GM19438 (cell line): ENCODE data around the gene TPSD1.
"Not testable (repeated sequence)": the region's sequence is repeated elsewhere in the genome, so short reads cannot be mapped to it uniquely, and the experiment has no call there.

ENCODE experiments used
- ATAC-seq: cut with Tn5 transposase; IDR thresholded peaks from one replicate; pipeline ENCODE4 v1.9.1; 2021; ENCODE audit warnings: low read depth; ENCODE audit not compliant: unreplicated experiment

Gene TPSD1

DNA sequence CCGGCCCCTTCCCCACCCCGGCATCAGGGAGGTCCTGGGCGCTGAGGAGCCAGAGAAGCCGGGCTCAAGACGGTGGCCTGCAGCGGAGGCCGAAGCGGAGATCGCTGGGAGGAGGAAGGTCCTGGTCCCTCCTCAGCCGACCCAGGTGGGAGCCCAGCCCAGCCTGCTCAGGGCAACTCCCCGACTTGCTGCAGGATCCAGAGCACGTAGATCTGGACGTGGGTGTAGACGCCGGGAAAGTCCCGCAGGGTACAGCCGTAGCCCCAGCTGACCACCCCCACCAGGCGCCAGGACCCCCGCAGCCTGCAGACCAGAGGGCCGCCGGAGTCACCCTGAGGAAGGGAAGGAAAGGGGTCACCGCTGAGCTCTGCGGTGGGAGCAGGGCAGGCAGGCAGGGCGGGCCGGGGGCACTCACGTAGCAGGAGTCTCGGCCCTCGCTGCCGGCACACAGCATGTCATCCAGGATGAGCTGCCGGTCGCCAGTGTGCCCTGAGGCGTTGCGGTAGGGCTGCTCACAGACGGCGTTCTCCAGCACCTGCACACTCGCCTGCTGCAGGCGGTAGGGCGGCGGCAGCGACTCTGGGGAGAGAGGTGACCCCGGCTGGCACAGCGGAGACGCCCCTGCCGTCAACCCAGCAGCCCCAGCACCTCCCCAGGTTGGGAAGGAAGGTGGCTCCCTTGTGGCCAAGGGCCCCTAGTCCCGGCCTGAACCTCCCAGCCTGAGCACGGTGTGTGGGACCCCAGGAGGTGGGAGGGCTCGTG lies 5.4 kb downstream of the TPSD1 start:
- no peak for ATAC-seq

DNA sequence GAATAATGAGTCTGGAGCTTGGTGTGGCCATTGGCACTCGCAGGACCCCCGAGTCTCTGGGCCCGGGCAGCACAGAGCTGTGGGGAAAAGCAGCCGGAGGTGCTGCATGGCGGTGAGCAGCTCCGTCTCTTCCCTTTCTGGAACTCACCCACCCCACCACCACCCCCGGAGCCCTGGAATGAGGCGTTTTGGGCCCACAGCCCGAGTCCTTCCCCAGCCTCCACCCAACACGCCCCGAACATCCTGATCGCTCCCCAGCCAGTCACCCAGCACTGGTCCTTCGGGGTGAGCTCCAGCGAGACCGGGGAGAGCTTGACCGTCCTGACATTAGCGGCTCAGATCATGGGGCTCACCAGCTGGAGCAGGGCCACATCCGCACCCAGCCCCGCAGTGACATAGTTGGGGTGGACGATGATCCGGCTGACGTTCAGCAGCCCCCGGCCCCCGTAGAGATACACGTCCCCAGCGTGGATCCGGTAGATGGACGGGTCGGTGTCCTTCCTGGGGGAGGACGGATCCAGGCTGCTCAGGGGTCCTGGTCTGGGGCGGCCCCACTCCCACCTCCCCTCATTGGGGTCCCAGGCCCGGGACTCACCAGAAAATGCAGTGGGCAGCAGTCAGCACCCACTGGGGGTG lies 6.5 kb downstream of the TPSD1 start:
- no peak for ATAC-seq

DNA sequence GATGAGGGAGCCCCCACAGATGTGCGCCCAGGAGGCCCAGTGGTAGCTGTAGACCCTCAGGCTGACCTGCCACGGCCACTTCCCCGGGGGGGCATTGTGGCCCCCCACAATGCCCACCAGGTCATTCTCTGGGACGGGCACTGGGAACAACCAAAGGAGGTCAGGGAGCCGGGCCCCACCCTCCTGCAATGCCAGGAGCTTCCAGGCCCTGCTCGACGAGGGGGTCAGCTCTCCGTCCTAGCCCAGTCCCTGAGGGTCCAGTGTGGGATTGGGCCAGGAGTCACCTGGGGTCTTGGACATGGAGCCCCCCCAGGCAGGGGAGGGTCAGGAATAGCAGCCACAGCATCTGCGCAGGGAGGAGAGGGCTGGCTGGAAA lies 7.0 kb downstream of the TPSD1 start:
- ATAC-seq, result no peak

DNA sequence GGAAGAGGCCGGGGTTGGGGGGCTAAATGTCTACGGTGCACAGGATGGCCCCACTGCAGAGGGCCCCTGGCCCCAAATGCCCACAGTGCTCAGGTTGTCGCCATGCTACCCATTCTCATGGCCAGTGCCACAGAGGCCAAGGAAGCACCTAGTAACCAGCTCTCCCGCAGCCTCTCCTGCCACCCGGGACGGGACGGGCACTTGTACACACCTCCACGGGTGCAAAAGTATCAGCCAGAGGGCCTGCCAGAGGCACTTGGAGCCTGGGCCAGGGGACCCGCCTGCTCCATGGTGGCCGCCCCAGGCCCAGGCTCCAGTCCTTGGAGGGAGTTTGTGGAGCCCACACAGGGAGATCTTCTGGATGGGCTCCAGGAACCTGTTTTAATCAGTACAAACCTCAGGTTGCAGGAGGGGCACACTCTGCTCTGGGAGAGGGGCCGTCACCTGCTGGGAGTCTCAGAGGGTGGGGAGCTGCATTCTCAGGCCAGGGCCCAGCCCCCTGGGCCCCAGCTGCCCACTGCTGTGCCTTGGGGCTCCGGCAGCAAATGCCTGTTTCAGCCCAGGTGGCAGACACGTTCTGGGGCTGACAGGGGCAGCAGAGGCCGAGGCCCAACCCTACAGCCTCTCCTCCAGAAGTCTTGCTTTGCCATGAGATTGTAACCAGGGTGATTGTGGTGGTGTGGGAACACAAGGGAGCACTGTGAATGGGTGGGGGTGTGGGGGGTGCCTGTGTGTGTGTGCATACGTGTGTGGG lies 7.9 kb downstream of the TPSD1 start:
- no peak for ATAC-seq

DNA sequence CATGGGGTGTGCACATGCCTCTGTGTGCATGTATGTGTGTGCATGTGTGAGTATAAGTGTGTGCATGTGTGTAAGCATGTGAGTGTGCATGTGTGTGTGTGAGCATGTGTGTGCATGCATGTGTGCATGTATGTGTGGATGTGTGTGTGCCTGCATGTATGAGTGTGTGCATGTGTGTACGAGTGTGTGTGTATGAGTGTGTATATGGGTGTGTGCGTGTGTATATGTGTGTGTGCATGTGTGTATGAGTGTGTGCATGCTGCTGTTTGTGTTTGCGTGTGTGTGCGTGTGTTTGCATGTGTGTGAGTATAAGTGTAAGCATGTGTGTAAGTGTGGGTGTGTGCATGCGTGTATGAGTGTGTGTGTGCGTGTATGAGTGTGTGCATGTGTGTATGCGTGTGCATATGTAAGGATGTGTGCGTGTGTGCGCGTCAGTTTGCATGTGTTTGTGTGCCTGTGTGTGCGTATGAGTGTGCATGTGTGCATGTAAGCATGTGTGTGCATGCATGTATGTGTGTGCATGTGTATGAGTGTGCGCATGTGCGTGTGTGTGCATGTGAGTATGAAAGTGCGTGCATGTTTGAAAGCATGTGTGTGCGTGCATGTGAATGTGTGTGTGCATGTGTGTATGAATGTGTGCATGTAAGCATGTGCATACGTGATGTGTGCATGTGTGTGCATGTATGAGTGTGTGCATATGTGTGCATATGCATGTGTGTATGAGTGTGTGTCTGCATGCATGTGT lies 8.6 kb downstream of the TPSD1 start:
- no peak for ATAC-seq

DNA sequence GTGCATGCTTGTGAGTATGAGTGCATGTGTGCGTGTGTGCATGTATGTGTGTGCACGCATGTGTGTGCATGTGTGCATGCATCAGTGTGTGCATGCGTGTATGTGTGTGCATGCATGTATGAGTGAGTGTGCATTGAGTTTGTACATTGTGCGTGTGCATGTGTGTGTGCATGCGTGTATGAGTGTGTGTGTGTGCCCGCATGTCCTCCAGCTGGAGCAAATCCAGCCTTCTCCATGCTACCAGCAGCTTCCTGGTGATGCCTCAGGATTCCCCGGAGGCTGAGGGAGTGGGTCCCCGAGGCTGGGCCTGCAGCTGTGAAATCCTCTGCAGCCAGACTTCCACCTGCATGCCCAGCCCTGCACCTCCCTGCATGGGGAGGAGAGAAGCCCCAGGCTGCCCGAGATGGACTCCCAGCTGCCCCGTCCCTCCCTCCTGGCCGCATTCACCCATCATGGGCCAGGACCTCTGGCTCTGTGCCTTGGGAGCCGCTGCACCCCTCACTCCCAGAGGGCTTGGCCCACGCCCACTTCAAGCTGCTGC lies 9.3 kb downstream of the TPSD1 start:
- no peak for ATAC-seq

DNA sequence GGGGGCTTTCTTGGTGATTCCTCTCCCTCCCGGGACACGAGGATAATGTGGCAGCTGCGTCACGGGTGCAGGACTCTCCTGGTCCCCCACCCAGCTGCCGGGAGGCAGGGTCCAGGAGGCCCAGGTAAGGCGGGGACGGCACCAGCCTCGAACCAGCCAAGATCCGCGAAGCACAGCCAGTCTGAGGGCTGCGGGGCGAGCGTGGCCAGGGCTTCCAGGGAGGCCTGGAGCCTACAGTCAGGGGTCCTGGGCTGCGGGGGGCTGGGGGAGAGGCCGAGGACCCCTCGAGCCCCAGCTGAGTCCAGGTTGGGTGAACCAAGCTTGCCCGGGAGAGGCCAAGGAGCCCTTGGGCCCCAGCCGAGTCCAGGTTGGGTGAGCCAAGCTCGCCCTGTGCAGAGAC lies 10.0 kb downstream of the TPSD1 start:
- ATAC-seq, result no peak

DNA sequence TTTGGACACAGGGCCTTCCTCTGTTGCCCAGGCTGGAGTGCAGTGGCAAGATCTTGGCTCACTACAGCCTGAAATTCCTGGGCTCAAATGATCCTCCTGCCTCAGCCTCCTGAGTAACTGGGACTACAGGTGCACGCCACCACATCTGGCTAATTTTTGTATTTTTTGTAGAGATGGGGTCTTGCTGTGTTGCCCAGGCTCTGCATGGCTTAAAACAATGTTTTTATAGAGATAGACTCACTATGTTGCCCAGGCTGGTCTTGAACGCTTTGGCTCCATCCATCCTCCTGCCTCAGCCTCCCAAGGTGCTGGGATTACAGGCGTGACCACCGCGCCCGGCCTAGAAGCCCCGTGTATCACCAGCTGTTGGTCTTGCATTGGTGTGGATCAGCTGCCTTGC lies 13.5 kb downstream of the TPSD1 start:
- not testable (repeated sequence) for ATAC-seq

DNA sequence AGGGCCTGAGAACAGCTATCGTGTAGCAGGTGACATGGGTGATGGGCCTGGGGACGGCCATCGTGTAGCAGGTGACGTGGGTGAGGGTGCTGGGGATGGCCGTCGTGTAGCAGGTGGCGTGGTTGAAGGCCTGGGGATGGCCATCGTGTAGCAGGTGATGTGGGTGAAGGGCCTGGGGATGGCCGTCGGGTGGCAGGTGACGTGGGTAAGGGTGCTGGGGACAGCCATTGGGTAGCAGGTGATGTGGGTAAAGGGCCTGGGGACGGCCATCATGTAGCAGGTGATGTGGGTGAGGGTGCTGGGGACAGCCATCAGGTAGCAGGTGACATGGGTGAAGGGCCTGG lies 15.5 kb downstream of the TPSD1 start:
- no peak for ATAC-seq

DNA sequence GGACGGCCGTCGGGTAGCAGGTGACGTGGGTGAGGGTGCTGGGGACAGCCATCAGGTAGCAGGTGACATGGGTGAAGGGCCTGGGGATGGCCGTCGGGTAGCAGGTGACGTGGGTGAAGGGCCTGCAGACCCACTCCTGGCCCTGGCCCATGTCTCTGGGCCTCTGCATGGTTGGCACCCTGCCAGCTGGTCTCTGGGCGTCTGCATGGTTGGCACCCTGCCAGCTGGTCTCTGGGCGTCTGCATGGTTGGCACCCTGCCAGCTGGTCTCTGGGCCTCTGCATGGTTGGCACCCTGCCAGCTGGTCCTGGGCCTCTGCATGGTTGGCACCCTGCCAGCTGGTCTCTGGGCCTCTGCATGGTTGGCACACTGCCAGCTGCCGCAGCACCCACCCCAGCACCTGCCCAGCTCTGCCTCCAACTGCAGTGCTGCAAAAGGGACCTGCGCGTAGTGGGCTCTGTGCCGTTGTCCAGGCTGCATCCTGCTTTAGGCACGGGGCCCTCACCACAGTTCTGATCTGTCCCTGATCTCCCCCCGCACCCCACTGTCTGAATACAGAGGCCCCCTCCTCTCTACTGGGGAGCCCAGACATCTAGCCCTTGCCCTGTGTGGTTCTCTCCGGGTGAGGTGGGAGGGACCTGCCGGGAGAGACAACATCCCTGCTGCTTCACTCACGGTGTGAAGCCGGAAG lies 16.0 kb downstream of the TPSD1 start:
- ATAC-seq, result not testable (repeated sequence)

DNA sequence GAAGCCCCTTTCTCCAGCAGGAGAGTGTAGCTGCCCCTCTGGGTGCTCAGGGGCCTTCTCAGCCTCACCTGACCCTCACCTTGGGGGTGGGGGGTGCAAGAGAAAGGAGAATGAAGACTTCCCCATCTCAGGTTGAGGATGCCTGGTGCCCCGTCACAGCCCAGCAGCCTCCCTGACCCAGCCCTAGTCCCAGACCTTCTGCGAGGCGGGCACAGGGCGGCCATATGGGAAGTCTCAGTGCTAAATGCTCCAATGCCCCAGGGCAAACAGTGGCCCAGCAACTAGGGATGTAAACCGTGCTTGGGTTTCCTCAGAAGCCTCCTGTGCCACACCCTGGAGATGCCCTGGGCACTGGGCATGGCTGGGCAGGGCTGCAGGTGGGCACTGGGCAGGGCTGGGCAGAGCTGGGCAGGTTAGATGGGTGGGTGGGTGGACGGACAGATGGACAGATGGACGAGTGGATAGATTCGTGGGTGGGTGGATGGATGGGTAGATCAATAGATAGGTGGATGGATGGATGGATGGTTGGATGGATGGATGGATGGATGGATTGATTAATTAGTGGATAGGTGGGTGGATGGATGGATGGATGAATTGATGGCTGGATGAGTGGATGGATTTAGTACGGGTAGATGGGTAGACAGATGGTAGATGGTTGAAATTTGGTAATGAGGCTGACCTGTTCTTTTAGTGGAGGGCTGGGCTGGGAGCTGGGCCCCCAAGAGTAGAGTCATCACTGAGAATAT lies 16.8 kb downstream of the TPSD1 start:
- no peak for ATAC-seq

DNA sequence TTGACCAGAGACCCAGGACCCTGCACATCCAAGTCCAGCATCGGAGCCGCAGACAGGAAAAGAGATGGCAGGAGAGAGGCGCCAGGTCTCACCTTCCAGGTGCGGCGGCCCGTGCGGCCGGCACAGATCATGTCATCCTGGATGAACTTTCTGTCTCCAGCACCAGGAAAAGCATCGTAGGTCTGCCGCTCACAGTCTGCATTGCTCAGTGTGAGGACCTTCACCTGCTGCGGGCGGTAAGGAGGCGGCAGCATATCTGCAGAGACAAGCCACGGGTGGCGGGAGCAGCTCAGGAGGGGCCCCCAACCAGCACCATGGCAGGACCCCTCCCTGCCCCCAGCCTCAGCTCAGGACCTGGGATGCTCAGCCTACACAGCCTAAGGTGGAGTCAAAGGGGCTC lies 17.9 kb downstream of the TPSD1 start:
- ATAC-seq, result no peak

DNA sequence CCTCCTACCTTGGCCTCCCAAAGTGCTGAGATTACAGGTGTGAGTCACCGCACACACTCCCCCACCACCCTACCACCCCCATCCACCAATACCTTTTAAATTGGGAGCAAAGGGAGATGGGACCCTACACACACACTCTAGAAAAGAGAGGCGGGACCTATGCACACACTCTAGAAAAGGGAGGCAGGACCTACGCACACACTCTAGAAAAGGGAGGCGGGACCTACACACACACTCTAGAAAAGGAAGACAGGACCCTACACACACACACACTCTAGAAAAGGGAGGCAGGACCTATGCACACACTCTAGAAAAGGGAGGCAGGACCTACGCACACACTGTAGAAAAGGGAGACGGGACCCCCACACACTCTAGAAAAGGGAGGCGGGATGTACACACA lies 18.9 kb downstream of the TPSD1 start:
- ATAC-seq, result no peak

DNA sequence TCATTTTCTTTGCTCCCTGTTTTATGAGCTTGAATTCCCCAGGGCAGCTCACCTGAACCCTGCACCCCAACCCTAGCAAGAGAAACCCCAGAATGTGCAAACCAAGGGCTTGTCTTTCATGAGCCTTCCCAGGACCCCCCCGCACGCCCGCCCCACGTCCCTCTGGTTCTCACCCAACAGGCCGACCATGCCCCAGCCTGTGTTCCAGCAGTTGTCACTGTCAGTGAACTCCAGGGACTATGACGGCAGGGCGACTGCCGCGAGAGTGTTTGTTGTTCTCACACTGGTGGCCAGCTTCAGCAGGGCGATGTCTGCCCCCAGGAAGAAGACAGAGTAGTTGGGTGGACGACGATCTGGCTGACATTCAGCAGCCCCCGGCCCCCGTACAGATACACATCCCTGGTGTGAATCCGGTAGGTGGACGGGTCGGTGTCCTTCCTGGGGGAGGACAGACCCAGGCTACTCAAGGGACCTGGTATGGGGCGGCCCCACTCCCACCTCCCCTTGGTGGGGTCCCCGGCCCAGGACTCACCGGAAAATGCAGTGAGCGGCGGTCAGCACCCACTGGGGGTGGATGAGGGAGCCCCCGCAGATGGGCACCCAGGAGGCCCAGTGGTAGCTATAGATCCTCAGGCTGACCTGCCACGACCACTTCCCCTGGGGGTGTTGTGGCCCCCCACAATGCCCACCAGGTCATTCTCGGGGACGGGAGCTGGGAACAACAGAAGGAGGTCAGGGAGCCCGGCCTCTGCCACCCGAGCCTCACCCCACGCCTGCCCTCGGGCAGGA lies 20.1 kb downstream of the TPSD1 start:
- no peak for ATAC-seq

DNA sequence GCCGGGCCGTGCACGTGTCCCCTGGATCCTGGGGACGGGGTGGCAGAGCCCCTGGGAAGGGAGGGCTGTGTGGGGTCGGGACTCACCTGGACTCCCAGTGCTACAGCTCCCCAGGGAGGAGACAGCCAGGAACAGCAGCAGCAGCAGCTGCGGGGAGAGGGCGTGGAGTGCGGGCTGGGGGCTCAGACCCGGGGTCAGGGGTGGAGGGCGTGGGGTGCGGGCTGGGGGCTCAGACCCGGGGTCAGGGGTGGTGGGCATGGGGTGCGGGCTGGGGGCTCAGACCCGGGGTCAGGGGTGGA lies 20.7 kb downstream of the TPSD1 start:
- no peak for ATAC-seq

DNA sequence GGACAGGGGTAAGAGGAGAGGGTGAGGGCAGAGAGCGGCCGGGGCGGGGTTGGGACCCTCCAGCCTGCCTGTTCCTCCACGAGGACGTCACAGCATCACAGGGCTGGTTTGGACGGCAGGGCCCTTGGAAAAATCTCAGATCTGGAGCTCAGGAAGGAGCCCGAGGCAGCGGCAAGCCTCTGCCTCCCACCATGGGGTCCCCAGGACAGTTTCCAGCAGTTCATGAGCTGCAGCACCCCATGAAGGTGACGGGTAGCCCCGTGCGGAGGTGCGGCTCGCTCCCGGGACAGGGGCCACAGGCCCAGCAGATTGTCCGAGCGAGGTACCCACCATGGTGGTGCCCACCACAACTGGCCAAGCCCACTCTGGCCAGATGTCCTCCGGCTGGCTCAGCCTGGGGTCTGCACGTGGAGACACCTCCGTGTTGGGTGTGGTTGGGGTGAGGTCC lies 21.3 kb downstream of the TPSD1 start:
- ATAC-seq, result no peak

DNA sequence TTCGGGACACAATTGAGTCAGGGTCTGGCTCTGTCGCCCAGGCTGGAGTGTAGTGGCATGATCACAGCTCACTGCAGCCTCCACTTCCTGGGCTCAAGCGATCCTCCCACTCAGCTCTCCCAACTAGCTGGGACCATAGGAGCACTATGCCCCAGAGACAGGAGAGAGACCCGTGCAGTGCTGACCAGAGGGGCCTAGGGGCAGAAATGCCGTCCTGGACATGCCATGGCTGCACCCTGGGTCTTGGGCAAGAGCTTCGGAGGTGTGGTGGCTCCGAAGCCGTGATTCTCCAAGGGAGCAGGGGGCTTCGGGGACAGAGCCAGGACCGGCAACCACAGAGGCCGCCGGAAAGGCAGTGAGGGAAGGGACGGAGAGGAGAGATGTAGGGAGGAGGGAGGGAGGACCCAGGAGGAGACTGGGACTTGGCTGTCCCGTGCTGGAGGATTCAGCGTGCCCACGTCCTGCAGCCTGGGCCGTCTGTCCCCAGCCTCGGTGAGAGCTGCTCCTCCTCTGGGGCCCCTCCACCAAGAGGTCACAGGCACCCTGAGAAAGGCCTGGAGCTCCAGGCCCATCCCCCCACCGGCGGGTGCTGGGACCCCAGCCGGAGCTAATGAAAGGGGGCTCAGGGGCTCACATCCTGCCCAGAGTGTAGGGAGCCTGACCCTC lies 21.9 kb downstream of the TPSD1 start:
- no peak for ATAC-seq

DNA sequence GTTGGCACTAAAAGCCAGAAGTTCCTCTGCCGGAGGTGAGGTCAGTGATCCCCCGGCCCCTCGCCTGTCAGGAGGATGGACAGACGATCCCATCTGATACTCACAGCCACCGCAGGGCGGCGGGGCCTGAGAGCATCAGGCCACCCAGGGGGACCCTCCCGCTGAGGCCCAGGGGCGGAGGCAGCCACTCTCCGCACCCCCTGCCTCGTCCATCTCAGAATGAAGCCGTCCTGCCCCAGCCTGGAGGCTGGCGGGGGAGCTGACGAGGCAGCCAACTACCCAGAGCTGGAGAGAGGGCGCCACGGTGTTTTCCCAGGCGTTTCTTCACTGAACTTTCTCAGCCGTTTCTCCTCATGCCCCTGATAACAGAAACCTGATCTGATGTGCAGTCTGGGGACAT lies 22.6 kb downstream of the TPSD1 start:
- no peak for ATAC-seq
